Measurements from ENCODE around the gene HLA-DRA.

Gene HLA-DRA

GRCh38 chr6:32415521-32416019 is 24.1 kb upstream of the HLA-DRA start:
- TF ChIP-seq ZFX (IDR thresholded peaks at IDR 0.05) (no peak), CTCF (conservative IDR thresholded peaks at IDR 0.05) (peak; percentile 99)
- no peak overlapping the region for H3K27ac ChIP-seq

- no peak overlapping the region for H3K27ac ChIP-seq
- TF ChIP-seq CTCF (conservative IDR thresholded peaks at IDR 0.05), result no peak
- TF ChIP-seq ZFX (IDR thresholded peaks at IDR 0.05), result no peak
Measured at GRCh38 chr6:32416036-32416435, 23.7 kb upstream of the HLA-DRA start.

- TF ChIP-seq ZFX (IDR thresholded peaks at IDR 0.05) (no peak), CTCF (conservative IDR thresholded peaks at IDR 0.05) (no peak)
- no peak overlapping the region for H3K27ac ChIP-seq
Measured at GRCh38 chr6:32424589-32425300, 14.9 kb upstream of the HLA-DRA start.

- no peak for TF ChIP-seq CTCF (conservative IDR thresholded peaks at IDR 0.05)
- TF ChIP-seq ZFX (IDR thresholded peaks at IDR 0.05), result no peak
- no peak overlapping the region for H3K27ac ChIP-seq
Measured at GRCh38 chr6:32426338-32426737, 13.3 kb upstream of the HLA-DRA start.

- TF ChIP-seq ZFX (IDR thresholded peaks at IDR 0.05), result no peak
- no peak for TF ChIP-seq CTCF (conservative IDR thresholded peaks at IDR 0.05)
- no peak overlapping the region for H3K27ac ChIP-seq
Measured at GRCh38 chr6:32427218-32427617, 12.5 kb upstream of the HLA-DRA start.

- H3K27ac ChIP-seq, result no peak overlapping the region
- TF ChIP-seq ZFX (IDR thresholded peaks at IDR 0.05), result no peak
- no peak for TF ChIP-seq CTCF (conservative IDR thresholded peaks at IDR 0.05)
Measured at GRCh38 chr6:32427934-32428474, 11.7 kb upstream of the HLA-DRA start.

GRCh38 chr6:32430179-32430578 is 9.5 kb upstream of the HLA-DRA start:
- no peak for TF ChIP-seq ZFX (IDR thresholded peaks at IDR 0.05)
- TF ChIP-seq CTCF (conservative IDR thresholded peaks at IDR 0.05), result no peak
- H3K27ac ChIP-seq, result no peak overlapping the region

Measured in C4-2B (cell line).